Testis (tissue), 2 donors: ENCODE measurements around the gene ZFPM1.
"Not testable (repeated sequence)": the region's sequence is repeated elsewhere in the genome, so short reads cannot be mapped to it uniquely, and the experiment has no call there.

Source experiments
- CTCF ChIP-seq, 3 experiments: fragments of 450-650 bp in 2 of 3; fragments of 200-600 bp in 1 of 3; sonication (generic) in 1 of 3; IDR thresholded peaks; one replicate each; pipeline ENCODE4 v1.5.1; 2016 to 2019; ENCODE audit warnings: antibody characterized with exemption in 3 of 3, mild to moderate bottlenecking in 2 of 3, moderate library complexity in 1 of 3
- POLR2A ChIP-seq: fragments of 450-650 bp; IDR thresholded peaks from one replicate; pipeline ENCODE4 v1.6.1; 2017; ENCODE audit warnings: antibody characterized with exemption, mild to moderate bottlenecking, moderate library complexity

GRCh38 chr16:88485366-88485741 lies 32.3 kb downstream of the ZFPM1 start:
- TF ChIP-seq CTCF (IDR thresholded peaks at IDR 0.05); POLR2A: not testable (repeated sequence)
